AG10803 (cell line): ENCODE data around the gene TAGLN3.

Experiments
- DNase-seq: peaks from one replicate; pipeline ENCODE4 v3.0.0; 2010; ENCODE audit warnings: low read depth
- H3K4me3 ChIP-seq: 2 replicates; pipeline ENCODE4 v1.5.1; 2011; ENCODE audit warnings: mild to moderate bottlenecking, low read length, control low read depth
- TF ChIP-seq, protein P1 (sequence below): conservative IDR thresholded peaks from 2 replicates; pipeline ENCODE4 v1.5.1; 2011; ENCODE audit warnings: mild to moderate bottlenecking, low read length, control low read depth, inconsistent platforms

TAGLN3 gene

DNA sequence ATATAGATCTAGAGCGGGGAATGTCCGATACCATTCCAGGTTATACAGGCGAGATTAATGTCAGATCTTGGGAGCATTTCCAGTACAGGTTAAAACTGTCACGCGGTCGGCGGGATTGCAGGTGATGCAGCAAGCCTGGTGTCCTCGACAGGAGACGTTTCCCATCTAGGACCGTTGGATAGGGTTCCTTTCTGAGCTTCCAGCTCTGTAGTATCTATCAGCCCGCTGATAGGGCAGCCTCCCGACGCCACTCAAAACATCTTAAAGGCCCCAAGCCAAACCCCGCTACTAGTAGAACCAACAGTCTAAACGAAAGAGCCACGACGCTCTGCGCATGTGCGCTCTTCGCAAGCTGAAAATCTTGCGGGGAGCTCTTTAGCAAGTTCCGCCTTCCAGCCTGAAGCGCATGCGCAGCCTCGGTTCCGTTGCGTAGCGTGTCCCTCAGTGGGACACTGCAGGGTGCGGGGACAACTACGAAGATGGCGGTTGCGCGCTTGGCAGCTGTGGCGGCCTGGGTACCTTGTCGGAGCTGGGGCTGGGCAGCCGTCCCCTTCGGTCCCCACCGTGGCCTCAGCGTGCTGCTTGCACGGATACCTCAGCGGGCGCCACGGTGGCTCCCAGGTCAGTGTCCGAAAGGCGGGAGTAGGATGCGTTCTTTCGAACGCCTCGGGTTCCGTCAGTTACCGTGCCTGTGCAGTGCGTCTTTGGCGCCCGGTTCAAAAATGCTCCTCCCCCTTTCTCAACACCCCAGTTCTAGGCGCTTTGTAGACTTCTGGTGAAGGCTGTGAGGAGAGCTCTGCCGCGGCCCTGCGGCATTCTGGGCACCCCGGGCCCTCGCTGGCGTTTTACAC lies 19.9 kb upstream of the TAGLN3 start, which contains the start of gene ABHD10:
TSS of gene ABHD10 (plus strand) at position 444 of the 851 bp plus-strand sequence. CDS start at position 480, 36 bp downstream.
- TF ChIP-seq, protein P1, sequence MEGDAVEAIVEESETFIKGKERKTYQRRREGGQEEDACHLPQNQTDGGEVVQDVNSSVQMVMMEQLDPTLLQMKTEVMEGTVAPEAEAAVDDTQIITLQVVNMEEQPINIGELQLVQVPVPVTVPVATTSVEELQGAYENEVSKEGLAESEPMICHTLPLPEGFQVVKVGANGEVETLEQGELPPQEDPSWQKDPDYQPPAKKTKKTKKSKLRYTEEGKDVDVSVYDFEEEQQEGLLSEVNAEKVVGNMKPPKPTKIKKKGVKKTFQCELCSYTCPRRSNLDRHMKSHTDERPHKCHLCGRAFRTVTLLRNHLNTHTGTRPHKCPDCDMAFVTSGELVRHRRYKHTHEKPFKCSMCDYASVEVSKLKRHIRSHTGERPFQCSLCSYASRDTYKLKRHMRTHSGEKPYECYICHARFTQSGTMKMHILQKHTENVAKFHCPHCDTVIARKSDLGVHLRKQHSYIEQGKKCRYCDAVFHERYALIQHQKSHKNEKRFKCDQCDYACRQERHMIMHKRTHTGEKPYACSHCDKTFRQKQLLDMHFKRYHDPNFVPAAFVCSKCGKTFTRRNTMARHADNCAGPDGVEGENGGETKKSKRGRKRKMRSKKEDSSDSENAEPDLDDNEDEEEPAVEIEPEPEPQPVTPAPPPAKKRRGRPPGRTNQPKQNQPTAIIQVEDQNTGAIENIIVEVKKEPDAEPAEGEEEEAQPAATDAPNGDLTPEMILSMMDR, result no peak
- peak; percentile 97 for DNase-seq
- H3K4me3 ChIP-seq, result peak within 1 kb of the TSS; percentile 85

DNA sequence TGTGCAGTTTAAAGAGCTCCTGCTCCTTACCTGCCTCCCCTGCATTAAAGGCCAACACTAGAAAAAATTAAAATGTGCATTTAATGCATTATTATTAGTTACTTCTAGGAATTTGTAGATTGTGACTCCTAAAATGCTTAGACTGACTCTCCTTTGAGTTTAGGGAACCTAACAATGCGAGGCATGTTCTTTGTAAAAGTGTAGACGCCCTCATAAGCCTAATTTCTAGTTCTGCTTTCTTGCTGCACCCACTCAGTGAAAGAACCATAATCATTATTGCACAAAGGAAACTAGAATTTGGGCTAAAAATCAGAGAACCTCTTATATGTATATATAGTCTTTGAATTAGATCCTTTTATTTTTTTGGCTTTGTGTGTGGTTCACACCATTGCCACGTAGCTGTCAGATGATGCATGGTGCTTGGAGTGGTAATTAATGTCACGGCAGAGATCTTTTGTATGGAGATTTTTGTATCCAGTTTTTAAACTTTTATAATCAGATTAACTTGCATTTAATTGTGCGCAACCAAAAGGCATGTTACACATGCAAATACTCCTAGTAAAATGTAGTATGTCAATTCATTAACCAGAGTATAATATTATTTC lies 19.2 kb upstream of the TAGLN3 start:
- DNase-seq, result no peak
- peak overlapping the region; percentile 85 for H3K4me3 ChIP-seq
- TF ChIP-seq, protein P1, result no peak

- TF ChIP-seq, protein P1, result no peak
- no peak overlapping the region for H3K4me3 ChIP-seq
- DNase-seq, result no peak
These were observed 17.8 kb upstream of the TAGLN3 start for GRCh38 chr3:111980716-111981456.

DNA sequence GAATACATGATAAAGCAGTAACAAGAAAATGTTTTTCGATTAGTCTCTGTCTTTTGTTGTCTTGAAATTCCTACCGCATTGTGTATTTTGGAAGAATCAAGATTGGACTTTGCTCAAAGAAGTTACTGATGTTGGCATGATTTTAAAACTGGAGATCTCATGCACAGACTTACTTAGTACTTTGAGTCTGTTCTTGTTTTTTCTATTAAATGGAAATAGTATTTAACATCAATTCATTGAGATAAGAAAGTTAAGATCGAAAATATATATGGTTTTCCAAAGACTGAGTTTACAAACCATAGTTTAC lies 17.3 kb upstream of the TAGLN3 start:
- DNase-seq, result no peak
- TF ChIP-seq, protein P1, result no peak
- no peak overlapping the region for H3K4me3 ChIP-seq

GRCh38 chr3:111984636-111985298 lies 14.0 kb upstream of the TAGLN3 start:
- TF ChIP-seq, protein P1, result no peak
- no peak for DNase-seq
- H3K4me3 ChIP-seq, result no peak overlapping the region

GRCh38 chr3:111986800-111987199 lies 11.9 kb upstream of the TAGLN3 start:
- DNase-seq, result no peak
- TF ChIP-seq, protein P1, result no peak
- H3K4me3 ChIP-seq, result no peak overlapping the region
